K562 treated with DMSO at 1 percent for 12 hours (cell line): ENCODE data around the gene KRTAP2-3. TPM values are rescaled to one million over a fixed set of nuclear protein-coding genes. Genes with fewer than 3 reads are reported as not detected.

Experiments
- total RNA-seq: library from RNA; unstranded; fragments of 300-600 nt; gene quantifications from 2 replicates; pipeline ENCODE4 v1.2.3, GENCODE V29; 2022; ENCODE audit not compliant: insufficient read depth

KRTAP2-3 gene, protein sequence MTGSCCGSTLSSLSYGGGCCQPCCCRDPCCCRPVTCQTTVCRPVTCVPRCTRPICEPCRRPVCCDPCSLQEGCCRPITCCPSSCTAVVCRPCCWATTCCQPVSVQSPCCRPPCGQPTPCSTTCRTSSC
- total RNA-seq, result not detected in 2 replicates

DNA sequence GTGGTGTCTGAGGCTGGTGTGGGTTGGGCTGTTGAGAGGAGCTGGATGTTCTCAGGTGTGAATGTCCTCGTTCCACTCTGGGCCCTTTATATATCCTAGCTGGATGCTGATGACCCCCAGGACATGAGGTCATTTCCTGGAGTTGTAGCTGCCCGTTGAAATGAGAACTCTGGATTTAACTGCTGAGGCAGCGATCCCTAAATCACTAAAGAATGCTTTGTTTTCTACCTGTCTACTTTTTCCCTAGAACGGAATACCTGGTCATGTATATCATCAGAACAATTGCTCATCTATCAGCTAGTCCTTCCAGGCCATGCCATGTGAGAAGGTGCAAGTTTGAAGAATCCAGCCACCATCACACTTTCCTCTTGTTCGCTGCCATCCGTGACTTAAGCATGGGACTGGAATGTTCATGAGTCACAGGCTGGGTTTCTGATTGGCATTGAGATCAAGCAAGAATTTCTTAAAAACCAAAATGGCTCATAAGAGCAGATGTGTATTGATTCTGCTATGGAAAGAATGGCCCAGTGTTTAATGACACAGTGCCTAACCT, at the start of gene KRTAP2-3:
TSS of gene KRTAP2-3 (minus strand) at position 63 of the 553 bp plus-strand sequence. CDS start 64 bp downstream, outside the sequence.

DNA sequence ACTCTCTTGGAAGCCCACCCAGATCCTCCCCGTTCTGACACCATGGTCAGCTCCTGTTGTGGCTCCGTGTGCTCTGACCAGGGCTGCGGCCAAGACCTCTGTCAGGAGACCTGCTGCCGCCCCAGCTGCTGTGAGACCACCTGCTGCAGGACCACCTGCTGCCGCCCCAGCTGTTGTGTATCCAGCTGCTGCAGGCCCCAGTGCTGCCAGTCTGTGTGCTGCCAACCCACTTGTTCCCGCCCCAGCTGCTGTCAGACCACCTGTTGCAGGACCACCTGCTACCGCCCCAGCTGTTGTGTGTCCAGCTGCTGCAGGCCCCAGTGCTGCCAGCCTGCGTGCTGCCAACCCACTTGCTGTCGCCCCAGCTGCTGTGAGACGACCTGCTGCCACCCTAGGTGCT, 45.4 kb upstream of the KRTAP2-3 start, which contains the start of gene KRTAP4-9:
TSS of gene KRTAP4-9 (plus strand) at position 43 of the 400 bp plus-strand sequence. CDS start at position 43, 0 bp downstream.

DNA sequence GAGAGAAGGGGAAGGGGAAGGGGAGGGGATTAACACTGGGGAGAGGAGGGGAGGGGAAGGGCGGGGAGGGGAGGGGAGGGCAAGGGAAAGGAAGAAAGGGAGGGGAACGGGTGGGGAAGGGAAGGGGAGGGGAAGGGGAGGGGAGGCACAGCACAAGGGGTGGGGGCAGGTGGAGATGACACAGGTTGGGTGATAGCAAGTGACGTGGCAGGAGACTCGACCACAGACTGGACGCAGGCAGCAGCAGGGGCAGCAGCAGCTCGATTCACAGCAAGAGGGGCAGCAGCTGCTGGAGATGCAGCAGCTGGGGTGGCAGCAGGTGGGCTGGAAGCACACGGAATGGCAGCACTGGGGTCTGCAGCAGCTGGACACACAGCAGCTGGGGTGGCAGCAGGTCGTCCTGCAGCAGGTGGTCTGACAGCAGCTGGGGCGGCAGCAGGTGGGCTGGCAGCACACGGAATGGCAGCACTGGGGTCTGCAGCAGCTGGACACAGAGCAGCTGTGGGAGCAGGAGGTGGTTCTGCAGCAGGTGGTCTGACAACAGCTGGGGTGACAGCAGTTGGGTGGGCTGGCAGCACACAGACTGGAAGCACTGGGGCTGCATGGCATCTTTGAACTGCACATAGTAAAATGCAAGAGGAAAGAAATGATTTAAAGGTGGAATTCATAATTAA, 41.8 kb upstream of the KRTAP2-3 start, which contains the start of gene KRTAP4-16:
TSS of gene KRTAP4-16 (minus strand) at position 624 of the 674 bp plus-strand sequence. CDS start at position 624, 0 bp downstream.

DNA sequence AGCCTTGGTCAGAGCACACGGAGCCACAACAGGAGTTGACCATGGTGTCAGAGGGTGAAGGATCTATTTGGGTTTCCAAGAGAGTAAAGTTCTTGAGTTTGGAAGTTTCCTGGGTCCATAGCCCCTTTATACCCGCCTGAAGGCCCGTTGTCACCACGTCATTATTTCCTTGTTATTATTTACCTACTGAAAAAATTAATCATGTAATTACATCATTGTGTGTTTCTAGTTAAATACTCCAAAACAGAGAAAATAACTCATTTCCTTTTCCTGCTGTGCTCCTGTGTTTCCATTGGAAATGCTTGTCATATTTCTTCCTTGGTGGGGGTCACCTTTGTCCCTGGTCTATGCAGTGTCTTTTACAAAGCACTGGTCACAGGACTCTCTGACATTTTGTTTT, 38.1 kb upstream of the KRTAP2-3 start, which contains the start of gene KRTAP4-8:
TSS of gene KRTAP4-8 (minus strand) at position 101 of the 400 bp plus-strand sequence. CDS start at position 43, 58 bp downstream.

DNA sequence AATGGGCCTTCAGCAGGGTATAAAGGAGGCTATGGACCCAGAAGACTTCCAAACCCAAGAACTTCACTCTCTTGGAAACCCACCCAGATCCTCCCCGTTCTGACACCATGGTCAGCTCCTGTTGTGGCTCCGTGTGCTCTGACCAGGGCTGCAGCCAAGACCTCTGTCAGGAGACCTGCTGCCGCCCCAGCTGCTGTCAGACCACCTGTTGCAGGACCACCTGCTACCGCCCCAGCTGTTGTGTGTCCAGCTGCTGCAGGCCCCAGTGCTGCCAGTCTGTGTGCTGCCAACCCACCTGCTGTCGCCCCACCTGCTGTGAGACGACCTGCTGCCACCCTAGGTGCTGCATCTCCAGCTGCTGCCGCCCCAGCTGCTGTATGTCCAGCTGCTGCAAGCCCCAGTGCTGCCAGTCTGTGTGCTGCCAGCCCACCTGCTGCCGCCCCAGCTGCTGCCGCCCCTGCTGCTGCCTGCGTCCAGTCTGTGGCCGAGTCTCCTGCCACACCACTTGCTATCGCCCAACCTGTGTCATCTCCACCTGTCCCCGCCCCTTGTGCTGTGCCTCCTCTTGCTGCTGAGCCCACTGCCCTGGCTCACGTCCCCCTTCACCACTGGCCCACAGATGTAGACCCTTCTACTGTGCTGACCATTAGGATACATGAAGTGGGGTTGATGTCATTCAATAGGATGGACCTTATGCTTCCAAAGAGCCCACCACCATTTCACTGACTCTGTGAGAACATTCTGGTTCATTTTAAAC, 24.4 kb upstream of the KRTAP2-3 start, which contains the start of gene KRTAP4-7:
TSS of gene KRTAP4-7 (plus strand) at position 51 of the 757 bp plus-strand sequence. CDS start at position 108, 57 bp downstream.

DNA sequence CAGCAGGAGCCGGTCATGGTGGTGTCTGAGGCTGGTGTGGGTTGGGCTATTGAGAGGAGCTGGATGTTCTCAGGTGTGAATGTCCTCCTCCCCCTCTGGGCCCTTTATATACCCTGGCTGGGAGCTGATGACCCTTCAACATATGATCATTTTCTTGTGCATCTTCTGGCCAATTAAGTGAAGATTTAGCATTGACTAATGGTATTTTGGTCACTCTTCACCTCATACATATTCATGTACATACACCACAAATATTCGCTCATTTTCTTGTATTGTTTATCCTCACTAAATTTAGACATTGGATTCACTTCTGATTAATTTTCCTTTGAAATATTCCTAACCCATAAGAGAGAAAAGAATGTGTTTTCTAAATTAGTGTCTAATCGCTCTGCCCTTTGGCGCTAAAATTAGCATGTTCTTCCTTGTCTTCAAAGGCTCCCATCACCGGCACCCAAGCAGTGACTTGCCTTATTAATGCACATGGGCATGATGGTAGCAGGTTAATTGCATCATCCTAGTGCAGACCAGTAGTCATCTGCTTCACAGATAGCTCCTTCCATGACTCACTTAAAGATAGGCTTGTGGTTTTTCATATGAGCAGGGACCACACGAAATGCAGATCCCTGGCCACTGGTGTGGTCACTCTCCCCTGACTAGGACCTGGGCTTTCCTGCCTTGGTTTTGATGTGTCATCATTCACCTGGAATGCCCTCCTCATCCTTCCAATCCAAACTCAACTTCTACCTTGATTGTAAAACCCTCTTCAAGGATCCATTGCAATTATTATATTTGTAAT, 6.1 kb upstream of the KRTAP2-3 start, which contains the start of gene KRTAP2-4:
TSS of gene KRTAP2-4 (minus strand) at position 51 of the 796 bp plus-strand sequence. CDS start at position 17, 34 bp downstream.

DNA sequence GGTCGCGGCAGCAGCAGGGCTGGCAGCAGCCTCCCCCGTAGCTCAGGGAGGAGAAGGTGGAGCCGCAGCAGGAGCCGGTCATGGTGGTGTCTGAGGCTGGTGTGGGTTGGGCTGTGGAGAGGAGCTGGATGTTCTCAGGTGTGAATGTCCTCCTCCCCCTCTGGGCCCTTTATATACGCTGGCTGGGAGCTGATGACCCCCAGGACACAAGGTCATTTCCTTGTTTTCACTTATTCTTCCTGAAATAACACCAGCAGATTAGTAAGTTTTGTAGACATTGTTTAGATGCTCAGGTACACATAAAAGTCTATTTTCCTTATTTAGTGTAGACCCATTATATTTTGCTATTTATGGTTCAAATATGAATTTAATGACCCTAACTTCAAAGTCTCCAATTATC, 4.8 kb downstream of the KRTAP2-3 start, which contains the start of gene KRTAP2-2:
TSS of gene KRTAP2-2 (minus strand) at position 101 of the 400 bp plus-strand sequence. CDS start at position 82, 19 bp downstream.

DNA sequence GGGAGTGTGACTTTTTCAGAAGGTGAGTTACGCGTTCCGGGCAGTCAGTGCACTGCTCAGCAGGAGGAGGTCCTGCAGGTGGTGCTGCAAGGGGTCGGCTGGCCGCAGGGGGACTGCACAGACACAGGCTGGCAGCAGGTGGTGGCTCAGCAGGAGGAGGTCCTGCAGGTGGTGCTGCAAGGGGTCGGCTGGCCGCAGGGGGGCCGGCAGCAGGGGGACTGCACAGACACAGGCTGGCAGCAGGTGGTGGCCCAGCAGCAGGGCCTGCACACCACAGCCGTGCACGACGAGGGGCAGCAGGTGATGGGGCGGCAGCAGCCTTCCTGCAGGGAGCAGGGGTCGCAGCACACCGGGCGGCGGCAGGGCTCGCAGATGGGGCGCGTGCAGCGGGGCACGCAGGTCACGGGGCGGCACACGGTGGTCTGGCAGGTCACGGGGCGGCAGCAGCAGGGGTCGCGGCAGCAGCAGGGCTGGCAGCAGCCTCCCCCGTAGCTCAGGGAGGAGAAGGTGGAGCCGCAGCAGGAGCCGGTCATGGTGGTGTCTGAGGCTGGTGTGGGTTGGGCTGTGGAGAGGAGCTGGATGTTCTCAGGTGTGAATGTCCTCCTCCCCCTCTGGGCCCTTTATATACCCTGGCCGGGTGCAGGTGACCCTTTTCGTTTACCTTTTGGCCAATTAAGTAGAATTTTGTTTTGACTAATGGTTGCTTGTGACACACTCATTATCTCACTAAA, 13.0 kb downstream of the KRTAP2-3 start, which contains the start of gene KRTAP2-1:
TSS of gene KRTAP2-1 (minus strand) at position 582 of the 731 bp plus-strand sequence. CDS start at position 533, 49 bp downstream.

DNA sequence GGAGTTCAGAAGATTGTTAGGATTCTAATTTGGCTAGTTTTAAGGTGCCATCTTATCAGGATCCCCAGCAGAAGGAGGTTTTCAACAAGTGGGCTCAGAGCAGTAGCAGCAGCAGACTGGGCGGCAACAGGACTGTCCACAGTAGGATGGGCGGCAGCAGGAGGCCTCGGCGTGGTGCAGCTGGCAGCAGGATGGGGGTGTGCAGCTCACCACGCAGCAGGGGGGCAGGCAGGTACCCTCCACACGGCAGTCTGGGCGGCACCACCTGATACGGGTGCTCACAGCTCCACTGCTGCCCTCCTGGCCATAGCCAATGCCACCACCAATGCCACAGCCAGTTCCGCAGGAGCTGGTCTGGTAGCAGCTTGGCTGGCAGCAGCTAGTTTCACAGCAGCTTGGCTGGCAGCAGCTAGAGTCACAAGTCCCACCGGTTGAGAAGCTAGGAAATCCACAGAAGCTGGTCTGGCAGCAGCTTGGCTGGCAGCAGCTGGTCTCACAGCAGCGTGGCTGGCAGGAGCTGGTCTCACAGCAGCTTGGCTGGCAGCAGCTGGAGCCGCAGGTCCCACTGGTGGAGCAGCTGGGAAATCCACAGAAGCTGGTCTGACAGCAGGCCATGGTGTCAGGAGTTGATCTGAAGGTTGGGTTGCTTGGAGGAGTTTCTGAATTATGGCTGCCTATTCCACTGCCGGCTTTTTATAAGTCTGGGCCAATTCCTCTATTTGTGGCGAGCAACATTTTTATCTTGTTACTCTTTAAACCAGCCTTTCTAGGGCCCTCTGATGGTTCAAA, 18.9 kb downstream of the KRTAP2-3 start, which contains the start of gene KRTAP1-1:
TSS of gene KRTAP1-1 (minus strand) at position 668 of the 789 bp plus-strand sequence. CDS start at position 615, 53 bp downstream.

DNA sequence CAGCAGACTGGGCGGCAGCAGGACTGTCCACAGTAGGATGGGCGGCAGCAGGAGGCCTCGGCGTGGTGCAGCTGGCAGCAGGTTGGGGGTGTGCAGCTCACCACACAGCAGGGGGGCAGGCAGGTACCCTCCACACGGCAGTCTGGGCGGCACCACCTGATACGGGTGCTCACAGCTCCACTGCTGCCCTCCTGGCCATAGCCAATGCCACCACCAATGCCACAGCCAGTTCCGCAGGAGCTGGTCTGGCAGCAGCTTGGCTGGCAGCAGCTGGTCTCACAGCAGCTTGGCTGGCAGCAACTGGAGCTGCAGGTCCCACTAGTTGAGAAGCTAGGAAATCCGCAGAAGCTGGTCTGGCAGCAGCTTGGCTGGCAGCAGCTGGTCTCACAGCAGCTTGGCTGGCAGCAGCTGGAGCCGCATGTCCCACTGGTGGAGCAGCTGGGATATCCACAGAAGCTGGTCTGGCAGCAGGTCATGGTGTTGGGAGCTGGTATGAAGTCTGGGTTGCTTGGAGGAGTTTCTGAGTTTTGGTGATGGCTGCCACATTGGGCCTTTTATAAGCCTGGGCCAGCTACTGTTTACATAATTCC, 25.5 kb downstream of the KRTAP2-3 start, which contains the start of gene KRTAP1-3:
TSS of gene KRTAP1-3 (minus strand) at position 529 of the 590 bp plus-strand sequence. CDS start at position 476, 53 bp downstream.

DNA sequence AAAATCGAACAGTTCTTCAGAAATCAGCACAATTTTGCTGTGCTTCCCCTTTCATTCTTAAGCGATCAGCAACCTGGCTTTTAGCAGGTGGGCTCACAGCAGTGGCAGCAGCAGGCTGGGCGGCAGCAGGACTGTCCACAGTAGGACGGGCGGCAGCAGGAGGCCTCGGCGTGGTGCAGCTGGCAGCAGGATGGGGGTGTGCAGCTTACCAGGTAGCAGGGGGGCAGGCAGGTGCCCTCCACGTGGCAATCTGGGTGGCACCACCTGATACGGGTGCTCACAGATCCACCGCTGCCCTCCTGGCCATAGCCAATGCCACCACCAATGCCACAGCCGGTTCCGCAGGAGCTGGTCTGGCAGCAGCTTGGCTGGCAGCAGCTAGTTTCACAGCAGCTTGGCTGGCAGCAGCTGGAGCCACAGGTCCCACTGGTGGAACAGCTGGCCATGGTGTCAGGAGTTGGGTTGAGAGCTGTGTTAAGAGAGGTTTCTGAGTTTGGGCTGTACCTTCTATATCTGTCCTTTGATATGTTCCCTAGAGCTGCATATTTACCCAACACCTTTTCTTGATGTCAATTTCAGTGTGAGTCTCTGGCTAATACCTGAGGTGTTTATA, 30.2 kb downstream of the KRTAP2-3 start, which contains the start of gene KRTAP1-4:
TSS of gene KRTAP1-4 (minus strand) at position 563 of the 613 bp plus-strand sequence. CDS start at position 446, 117 bp downstream.

DNA sequence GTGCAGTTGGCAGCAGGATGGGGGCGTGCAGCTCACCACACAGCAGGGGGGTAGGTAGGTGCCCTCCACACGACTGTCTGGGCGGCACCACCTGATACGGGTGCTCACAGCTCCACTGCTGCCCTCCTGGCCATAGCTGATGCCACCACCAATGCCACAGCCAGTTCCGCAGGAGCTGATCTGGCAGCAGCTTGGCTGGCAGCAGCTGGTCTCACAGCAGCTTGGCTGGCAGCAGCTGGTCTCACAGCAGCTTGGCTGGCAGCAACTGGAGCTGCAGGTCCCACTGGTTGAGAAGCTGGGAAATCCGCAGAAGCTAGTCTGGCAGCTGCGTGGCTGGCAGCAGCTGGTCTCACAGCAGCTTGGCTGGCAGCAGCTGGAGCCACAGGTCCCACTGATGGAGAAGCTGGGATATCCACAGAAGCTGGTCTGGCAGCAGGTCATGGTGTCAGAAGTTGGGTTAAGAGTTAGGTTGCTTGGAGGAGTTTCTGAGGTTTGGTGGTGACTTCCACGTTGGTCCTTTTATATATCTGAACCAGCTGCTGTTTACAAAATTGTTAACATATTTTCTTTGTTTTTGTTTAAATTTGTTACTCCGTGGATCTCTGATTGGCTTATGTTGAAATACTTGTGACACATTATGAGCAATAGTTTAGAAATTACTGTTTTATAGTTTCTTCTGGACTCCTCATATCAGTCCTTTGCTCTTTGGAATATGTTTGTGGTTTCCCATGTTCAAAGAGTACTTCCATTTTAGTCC, 33.0 kb downstream of the KRTAP2-3 start, which contains the start of gene KRTAP1-5:
TSS of gene KRTAP1-5 (minus strand) at position 494 of the 757 bp plus-strand sequence. CDS start at position 441, 53 bp downstream.

Other genes starting within 250 kb of the KRTAP2-3 start
- 75.7 and 82.5 TPM in 2 replicates for gene KRT10, start 237.5 kb downstream of the KRTAP2-3 start, total RNA-seq
- 4.0 and 9.9 TPM in 2 replicates for gene KRT12, start 192.9 kb downstream of the KRTAP2-3 start, total RNA-seq
- not detected in 2 replicates for gene KRT20, start 174.9 kb downstream of the KRTAP2-3 start, total RNA-seq
- gene KRT23, start 122.5 kb downstream of the KRTAP2-3 start, total RNA-seq, result not detected in 2 replicates
- not detected in 2 replicates for gene KRT39, start 93.2 kb downstream of the KRTAP2-3 start, total RNA-seq
- not detected in 2 replicates for gene KRT40, start 75.8 kb downstream of the KRTAP2-3 start, total RNA-seq
- not detected in 2 replicates for gene KRTAP3-3, start 66.0 kb downstream of the KRTAP2-3 start, total RNA-seq
- not detected in 2 replicates for gene KRTAP3-2, start 60.2 kb downstream of the KRTAP2-3 start, total RNA-seq
- not detected in 2 replicates for gene KRTAP3-1, start 51.0 kb downstream of the KRTAP2-3 start, total RNA-seq
- not detected in 2 replicates for gene KRTAP1-5, start 32.9 kb downstream of the KRTAP2-3 start, total RNA-seq
- not detected in 2 replicates for gene KRTAP1-4, start 29.9 kb downstream of the KRTAP2-3 start, total RNA-seq
- not detected in 2 replicates for gene KRTAP1-3, start 25.2 kb downstream of the KRTAP2-3 start, total RNA-seq
- gene KRTAP1-1, start 18.7 kb downstream of the KRTAP2-3 start, total RNA-seq, result not detected in 2 replicates
- gene KRTAP2-1, start 12.8 kb downstream of the KRTAP2-3 start, total RNA-seq, result not detected in 2 replicates
- gene KRTAP2-2, start 4.9 kb downstream of the KRTAP2-3 start, total RNA-seq, result not detected in 2 replicates
- gene KRTAP2-4, start 5.8 kb upstream of the KRTAP2-3 start, total RNA-seq, result not detected in 2 replicates
- gene KRTAP4-7, start 24.0 kb upstream of the KRTAP2-3 start, total RNA-seq, result not detected in 2 replicates
- gene KRTAP4-8, start 38.0 kb upstream of the KRTAP2-3 start, total RNA-seq, result not detected in 2 replicates
- gene KRTAP4-16, start 42.1 kb upstream of the KRTAP2-3 start, total RNA-seq, result not detected in 2 replicates
- gene KRTAP4-9, start 45.3 kb upstream of the KRTAP2-3 start, total RNA-seq, result not detected in 2 replicates
- not detected in 2 replicates for gene KRTAP4-11, start 58.3 kb upstream of the KRTAP2-3 start, total RNA-seq
- not detected in 2 replicates for gene KRTAP4-12, start 64.1 kb upstream of the KRTAP2-3 start, total RNA-seq
- gene KRTAP4-6, start 80.4 kb upstream of the KRTAP2-3 start, total RNA-seq, result not detected in 2 replicates
- gene KRTAP4-5, start 89.7 kb upstream of the KRTAP2-3 start, total RNA-seq, result not detected in 2 replicates
- not detected in 2 replicates for gene KRTAP4-4, start 100.6 kb upstream of the KRTAP2-3 start, total RNA-seq
- gene KRTAP4-3, start 108.1 kb upstream of the KRTAP2-3 start, total RNA-seq, result not detected in 2 replicates
- gene KRTAP4-2, start 118.1 kb upstream of the KRTAP2-3 start, total RNA-seq, result not detected in 2 replicates
- gene KRTAP4-1, start 124.8 kb upstream of the KRTAP2-3 start, total RNA-seq, result not detected in 2 replicates
- not detected in 2 replicates for gene KRTAP9-1, start 129.8 kb upstream of the KRTAP2-3 start, total RNA-seq
- gene KRTAP9-2, start 166.5 kb upstream of the KRTAP2-3 start, total RNA-seq, result not detected in 2 replicates
- not detected in 2 replicates for gene KRTAP9-3, start 172.3 kb upstream of the KRTAP2-3 start, total RNA-seq
- gene KRTAP9-8, start 177.9 kb upstream of the KRTAP2-3 start, total RNA-seq, result not detected in 2 replicates
- gene KRTAP9-4, start 189.6 kb upstream of the KRTAP2-3 start, total RNA-seq, result not detected in 2 replicates
- gene KRTAP9-9, start 195.3 kb upstream of the KRTAP2-3 start, total RNA-seq, result not detected in 2 replicates
- not detected in 2 replicates for gene KRTAP9-6, start 205.3 kb upstream of the KRTAP2-3 start, total RNA-seq
- not detected in 2 replicates for gene KRTAP9-7, start 215.6 kb upstream of the KRTAP2-3 start, total RNA-seq
- not detected in 2 replicates for gene KRTAP29-1, start 242.7 kb upstream of the KRTAP2-3 start, total RNA-seq
- gene KRTAP16-1, start 249.2 kb upstream of the KRTAP2-3 start, total RNA-seq, result not detected in 2 replicates